Loucy (cell line): Measurements from ENCODE around the gene PLEKHA6.

Experiments
- EZH2phosphoT487 ChIP-seq: fragments of 200-600 bp; IDR thresholded peaks from 2 replicates; pipeline ENCODE4 v1.6.1; 2018; ENCODE audit warnings: antibody characterized with exemption, mild to moderate bottlenecking, moderate library complexity, borderline replicate concordance
- TF ChIP-seq, protein P1 (sequence below): fragments of 200-600 bp; sonication (generic); conservative IDR thresholded peaks from 2 replicates; pipeline ENCODE4 v1.5.1; 2014; ENCODE audit warnings: mild to moderate bottlenecking, antibody characterized with exemption, low read length

DNA sequence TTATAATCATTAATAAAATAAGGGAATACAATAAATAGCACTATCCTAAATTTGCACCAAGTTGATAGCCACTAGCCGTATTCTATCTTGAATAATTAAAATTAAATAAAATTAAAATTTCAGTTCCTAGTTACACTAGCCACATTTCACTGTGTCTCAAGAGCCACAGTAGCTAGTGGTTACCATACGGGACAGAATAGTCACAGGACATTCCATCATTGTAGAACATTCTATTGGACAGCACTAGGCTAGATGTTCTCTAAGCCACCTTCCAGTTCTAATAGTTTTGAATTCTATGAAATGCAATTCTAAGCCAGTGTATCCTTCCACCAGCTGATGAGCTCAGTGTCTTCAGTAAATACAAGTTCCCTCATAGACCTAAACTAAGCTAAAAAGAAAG is 74.8 kb downstream of the PLEKHA6 start:
- TF ChIP-seq, protein P1, sequence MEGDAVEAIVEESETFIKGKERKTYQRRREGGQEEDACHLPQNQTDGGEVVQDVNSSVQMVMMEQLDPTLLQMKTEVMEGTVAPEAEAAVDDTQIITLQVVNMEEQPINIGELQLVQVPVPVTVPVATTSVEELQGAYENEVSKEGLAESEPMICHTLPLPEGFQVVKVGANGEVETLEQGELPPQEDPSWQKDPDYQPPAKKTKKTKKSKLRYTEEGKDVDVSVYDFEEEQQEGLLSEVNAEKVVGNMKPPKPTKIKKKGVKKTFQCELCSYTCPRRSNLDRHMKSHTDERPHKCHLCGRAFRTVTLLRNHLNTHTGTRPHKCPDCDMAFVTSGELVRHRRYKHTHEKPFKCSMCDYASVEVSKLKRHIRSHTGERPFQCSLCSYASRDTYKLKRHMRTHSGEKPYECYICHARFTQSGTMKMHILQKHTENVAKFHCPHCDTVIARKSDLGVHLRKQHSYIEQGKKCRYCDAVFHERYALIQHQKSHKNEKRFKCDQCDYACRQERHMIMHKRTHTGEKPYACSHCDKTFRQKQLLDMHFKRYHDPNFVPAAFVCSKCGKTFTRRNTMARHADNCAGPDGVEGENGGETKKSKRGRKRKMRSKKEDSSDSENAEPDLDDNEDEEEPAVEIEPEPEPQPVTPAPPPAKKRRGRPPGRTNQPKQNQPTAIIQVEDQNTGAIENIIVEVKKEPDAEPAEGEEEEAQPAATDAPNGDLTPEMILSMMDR: no peak
- TF ChIP-seq EZH2phosphoT487: no peak
